Endothelial cell of umbilical vein (primary cell): ENCODE results near the gene AKAP6. TPM values are rescaled to one million over a fixed set of nuclear protein-coding genes. Genes with fewer than 3 reads are reported as not detected.

ENCODE experiments used
- BruUV-seq: library from RNA; stranded (reverse); fragments of 400-500 nt; replicated peaks from 2 replicates; lab custom pipeline; 2021; lab: Mats Ljungman, UMichigan
- CTCF ChIA-PET: fragments of 300-600, 350-600 bp; sonication (Branson Sonifier 250); formaldehyde crosslinking; loops from one replicate; lab custom pipeline; 2021; ENCODE audit warnings: antibody characterized with exemption, inconsistent platforms; lab: Charles Lee
- POLR2A ChIA-PET: fragments of 300-600, 350-600 bp; sonication (Branson Sonifier 250); formaldehyde crosslinking; loops from one replicate; lab custom pipeline; 2021; ENCODE audit warnings: antibody characterized with exemption, inconsistent platforms; lab: Charles Lee
- DNase-seq: peaks from one replicate; pipeline ENCODE4 v3.0.0-alpha.2; 2011; ENCODE audit warnings: low read depth, low spot score
- FAIRE-seq: peaks from 2 replicates; lab custom pipeline; 2011; peaks lifted over from hg19 to GRCh38; lab: Jason Lieb, UNC
- H2AFZ ChIP-seq: 2 replicates; pipeline ENCODE4 v1.6.0; 2012; ENCODE audit warnings: low read depth, low read length, control low read depth, inconsistent platforms
- H3K27ac ChIP-seq: 2 replicates; pipeline ENCODE4 v1.5.1; 2011; ENCODE audit warnings: low read depth, mild to moderate bottlenecking, control low read depth, low read length, moderate library complexity; ENCODE audit not compliant: insufficient read depth
- H3K27me3 ChIP-seq, 2 experiments: 2 replicates each; pipeline versions ENCODE4 v1.6.0 to v1.6.1; 2011; ENCODE audit warnings: low read length in 2 of 2, mixed read lengths in 1 of 2; ENCODE audit not compliant: control insufficient read depth in 2 of 2, insufficient read depth in 2 of 2
- H3K36me3 ChIP-seq, 2 experiments: 2 replicates in 1 of 2; 3 replicates in 1 of 2; pipeline ENCODE4 v1.5.1; 2011; ENCODE audit warnings: low read length in 2 of 2, mild to moderate bottlenecking in 1 of 2, moderate library complexity in 1 of 2; ENCODE audit not compliant: control insufficient read depth in 2 of 2, insufficient read depth in 2 of 2; ENCODE audit errors: extremely low read depth in 1 of 2
- H3K4me1 ChIP-seq: 3 replicates; pipeline ENCODE4 v1.5.1; 2011; ENCODE audit warnings: mild to moderate bottlenecking, low read length; ENCODE audit not compliant: control insufficient read depth, insufficient read depth; ENCODE audit errors: extremely low read depth
- H3K4me2 ChIP-seq: 2 replicates; pipeline ENCODE4 v1.6.1; 2011; ENCODE audit warnings: low read length, control low read depth, mixed read lengths; ENCODE audit not compliant: insufficient read depth
- H3K4me3 ChIP-seq, 3 experiments: fragments of 200-600 bp in 1 of 3; sonication (generic), shearing (Covaris generic) in 1 of 3; replicated peaks in 1 of 3; 2 replicates each; pipeline ENCODE4 v1.5.1; 2011 to 2016; ENCODE audit warnings: control low read depth in 3 of 3, low read length in 3 of 3, mild to moderate bottlenecking in 2 of 3, inconsistent platforms in 1 of 3, low read depth in 1 of 3, moderate library complexity in 1 of 3; ENCODE audit not compliant: insufficient read depth in 1 of 3
- H3K79me2 ChIP-seq: 2 replicates; pipeline ENCODE4 v1.6.0; 2012; ENCODE audit warnings: low read length, inconsistent platforms; ENCODE audit not compliant: control insufficient read depth, insufficient read depth
- H3K9ac ChIP-seq: replicated peaks from 2 replicates; pipeline ENCODE3; 2011; ENCODE audit warnings: low read length, control low read depth; ENCODE audit not compliant: insufficient read depth; ENCODE audit errors: extremely low read depth
- H3K9me1 ChIP-seq: replicated peaks from 3 replicates; pipeline ENCODE4 v1.6.0; 2011; ENCODE audit warnings: mild to moderate bottlenecking, low read length; ENCODE audit not compliant: control insufficient read depth, insufficient read depth; ENCODE audit errors: extremely low read depth
- H3K9me3 ChIP-seq: replicated peaks from 2 replicates; pipeline ENCODE4 v1.5.1; 2012; ENCODE audit warnings: low read length, inconsistent platforms; ENCODE audit not compliant: control insufficient read depth, insufficient read depth
- H4K20me1 ChIP-seq: replicated peaks from 2 replicates; pipeline ENCODE3; 2011; ENCODE audit warnings: mild to moderate bottlenecking, low read length; ENCODE audit not compliant: control insufficient read depth, insufficient read depth; ENCODE audit errors: extremely low read depth
- EZH2 ChIP-seq: IDR thresholded peaks from 2 replicates; pipeline ENCODE4 v1.6.1; 2012; ENCODE audit warnings: borderline replicate concordance, low read depth, mild to moderate bottlenecking, moderate library complexity, low read length, inconsistent platforms; ENCODE audit not compliant: severe bottlenecking
- FOS ChIP-seq: IDR thresholded peaks from 2 replicates; pipeline ENCODE4 v1.6.1; 2011; ENCODE audit warnings: mild to moderate bottlenecking, low read length, moderate library complexity, borderline replicate concordance; ENCODE audit not compliant: insufficient read depth
- GATA2 ChIP-seq: IDR thresholded peaks from 2 replicates; pipeline ENCODE4 v1.7.0; 2011; ENCODE audit warnings: low read depth, mild to moderate bottlenecking, moderate library complexity, mixed read lengths, low read length; ENCODE audit not compliant: insufficient read length, insufficient read depth
- JUN ChIP-seq: IDR thresholded peaks from 2 replicates; pipeline ENCODE4 v1.6.1; 2011; ENCODE audit warnings: borderline replicate concordance, low read depth; ENCODE audit not compliant: insufficient read length, insufficient read depth
- MYC ChIP-seq: IDR thresholded peaks from one replicate; pipeline ENCODE4 v1.6.1; 2011; ENCODE audit warnings: mild to moderate bottlenecking, low read depth, low read length
- POLR2A ChIP-seq: IDR thresholded peaks from 2 replicates; pipeline ENCODE4 v1.6.1; 2012; ENCODE audit warnings: low read depth, mild to moderate bottlenecking, control low read depth, low read length
- POLR2AphosphoS5 ChIP-seq: IDR thresholded peaks from 2 replicates; pipeline ENCODE4 v1.6.1; 2012; ENCODE audit warnings: low read depth, mild to moderate bottlenecking, control low read depth, low read length, moderate library complexity; ENCODE audit not compliant: insufficient read depth
- dilution Hi-C: fragments of 300-500 bp; cut with MboI; formaldehyde crosslinking; loops from one replicate; pipeline ENCODE4 v1.15.0; 2019; ENCODE audit warnings: low sequenced_read_pairs; ENCODE audit not compliant: extremely low pct_ligation_motif_present
- intact Hi-C: fragments of 100-400 bp; cut with micrococcal nuclease; formaldehyde crosslinking; loops from one replicate; pipeline ENCODE4 v1.10.0; 2022
- polyA plus RNA-seq, 4 experiments: library from polyadenylated mRNA; depleted of rRNA in 3 of 4; stranded (reverse) in 3 of 4; unstranded in 1 of 4; fragments of >200 nt; gene quantifications; 2 replicates each; pipeline versions ENCODE4 v1.2.1 to v1.2.3, GENCODE V29; 2011 to 2012; ENCODE audit warnings: missing spikeins in 1 of 4
- total RNA-seq: library from RNA; stranded (reverse); gene quantifications from 2 replicates; pipeline ENCODE4 v1.2.3, GENCODE V29; 2021
- TF ChIP-seq, protein P1 (sequence below): IDR thresholded peaks from 2 replicates; pipeline ENCODE4 v1.6.1; 2011; ENCODE audit not compliant: insufficient read depth, insufficient read length
- TF ChIP-seq, protein P2 (sequence below), 2 donors: IDR thresholded peaks; 1 replicate in 1 of 2; 2 replicates in 1 of 2; pipeline ENCODE4 v1.5.1; 2011; ENCODE audit warnings: low read length in 2 of 2, mild to moderate bottlenecking in 2 of 2, moderate library complexity in 2 of 2, control low read depth in 1 of 2, inconsistent platforms in 1 of 2, low read depth in 1 of 2; ENCODE audit not compliant: insufficient read depth in 1 of 2; ENCODE audit errors: extremely low read depth in 1 of 2

The AKAP6 gene
- total and polyA plus RNA-seq, 2 donors (not counting 3 experiments of a cell fraction or from before 2014, with no cell fraction given), result 0.03 to 0.49 TPM

DNA sequence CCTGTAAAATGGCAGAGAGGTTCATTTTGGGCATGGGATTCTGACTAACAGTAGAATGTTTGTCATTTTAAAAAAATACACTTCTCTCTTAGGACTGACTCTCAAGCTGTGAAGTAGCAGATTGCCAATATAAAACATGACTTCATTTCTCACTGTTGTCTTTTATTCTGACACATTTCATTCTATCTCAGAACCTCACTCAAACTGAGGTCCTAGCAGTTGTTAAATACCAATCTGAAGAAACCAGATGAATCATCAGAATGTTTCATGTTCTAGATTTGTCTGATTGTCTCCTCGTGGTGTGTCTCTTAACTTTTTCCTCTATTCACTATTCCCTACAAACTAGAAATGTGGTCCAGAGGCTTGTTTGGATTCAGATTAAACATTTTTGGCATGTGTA is 333.1 kb downstream of the AKAP6 start:
- intact Hi-C loops (no loop called here), dilution Hi-C loops (no loop called here)
- Histone ChIP-seq H3K4me2 (no peak overlapping the region), H3K4me1 (no peaks in the 10 kb centered on the region), H4K20me1 (no peaks in the 10 kb centered on the region), H3K9me1 (no peaks in the 10 kb centered on the region), H3K27me3 (no peaks in the 10 kb centered on the region), H3K9me3 (no peaks in the 10 kb centered on the region), H3K9ac (no peak overlapping the region), H3K79me2 (no peaks in the 10 kb centered on the region), H3K4me3 (no peak overlapping the region), H2AFZ (no peak overlapping the region), H3K27ac (no peak overlapping the region), H3K36me3 (no peaks in the 10 kb centered on the region)
- no peak for FAIRE-seq
- CTCF ChIA-PET, result interaction anchor here (0.6 kb wide), 1 partner anchor 1554 kb away, joined by 3 read pairs; no protein-coding TSS in a partner anchor
- TF ChIP-seq EZH2 (no peak), POLR2AphosphoS5 (no peak), MYC (no peak), FOS (no peak)
- TF ChIP-seq, protein P1, sequence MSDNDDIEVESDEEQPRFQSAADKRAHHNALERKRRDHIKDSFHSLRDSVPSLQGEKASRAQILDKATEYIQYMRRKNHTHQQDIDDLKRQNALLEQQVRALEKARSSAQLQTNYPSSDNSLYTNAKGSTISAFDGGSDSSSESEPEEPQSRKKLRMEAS, result no peak
- no peak for DNase-seq
- BruUV-seq, result no TSS peak
- POLR2A ChIA-PET, result no interaction called here

DNA sequence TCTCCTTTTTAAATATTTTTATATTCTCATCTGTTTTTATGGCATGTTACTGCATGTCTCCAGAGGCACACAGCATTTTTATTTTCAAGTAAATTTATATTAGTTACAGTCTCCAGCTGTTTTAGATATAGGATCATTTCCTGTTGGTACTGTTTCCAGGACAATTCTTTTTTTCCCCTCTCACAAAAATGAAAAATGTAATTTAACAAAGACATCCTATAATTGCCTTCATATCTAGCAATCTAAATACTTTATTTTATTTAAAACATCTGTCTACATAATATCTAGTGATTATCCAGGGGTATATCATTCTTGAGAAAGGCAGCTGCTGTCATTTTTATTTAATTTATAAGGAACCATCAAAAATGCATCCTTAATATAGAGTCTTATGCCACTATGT is 337.2 kb downstream of the AKAP6 start:
- no peak for DNase-seq
- dilution Hi-C loops (no loop called here), intact Hi-C loops (no loop called here)
- Histone ChIP-seq H3K36me3 (no peaks in the 10 kb centered on the region), H3K9me3 (no peaks in the 10 kb centered on the region), H3K79me2 (no peaks in the 10 kb centered on the region), H3K9me1 (no peaks in the 10 kb centered on the region), H3K4me3 (no peak overlapping the region), H4K20me1 (no peaks in the 10 kb centered on the region), H3K27ac (no peak overlapping the region), H3K27me3 (peaks cover 0 to 1% of the 10 kb centered on the region in 2 experiments), H3K4me1 (no peaks in the 10 kb centered on the region), H3K4me2 (no peak overlapping the region), H2AFZ (no peak overlapping the region), H3K9ac (no peak overlapping the region)
- no TSS peak for BruUV-seq
- no peak for TF ChIP-seq FOS
- no peak for TF ChIP-seq POLR2AphosphoS5
- TF ChIP-seq EZH2, result no peak
- TF ChIP-seq JUN, result no peak
- TF ChIP-seq, protein P2, sequence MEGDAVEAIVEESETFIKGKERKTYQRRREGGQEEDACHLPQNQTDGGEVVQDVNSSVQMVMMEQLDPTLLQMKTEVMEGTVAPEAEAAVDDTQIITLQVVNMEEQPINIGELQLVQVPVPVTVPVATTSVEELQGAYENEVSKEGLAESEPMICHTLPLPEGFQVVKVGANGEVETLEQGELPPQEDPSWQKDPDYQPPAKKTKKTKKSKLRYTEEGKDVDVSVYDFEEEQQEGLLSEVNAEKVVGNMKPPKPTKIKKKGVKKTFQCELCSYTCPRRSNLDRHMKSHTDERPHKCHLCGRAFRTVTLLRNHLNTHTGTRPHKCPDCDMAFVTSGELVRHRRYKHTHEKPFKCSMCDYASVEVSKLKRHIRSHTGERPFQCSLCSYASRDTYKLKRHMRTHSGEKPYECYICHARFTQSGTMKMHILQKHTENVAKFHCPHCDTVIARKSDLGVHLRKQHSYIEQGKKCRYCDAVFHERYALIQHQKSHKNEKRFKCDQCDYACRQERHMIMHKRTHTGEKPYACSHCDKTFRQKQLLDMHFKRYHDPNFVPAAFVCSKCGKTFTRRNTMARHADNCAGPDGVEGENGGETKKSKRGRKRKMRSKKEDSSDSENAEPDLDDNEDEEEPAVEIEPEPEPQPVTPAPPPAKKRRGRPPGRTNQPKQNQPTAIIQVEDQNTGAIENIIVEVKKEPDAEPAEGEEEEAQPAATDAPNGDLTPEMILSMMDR (IDR thresholded peaks at IDR 0.05; ENCODE audit: extremely low read depth in 1 of 2, insufficient read depth in 1 of 2, low read depth in 1 of 2, low read length in 2 of 2), result no peak
- no peak for TF ChIP-seq MYC
- TF ChIP-seq GATA2, result no peak
- TF ChIP-seq POLR2A, result no peak
- TF ChIP-seq, protein P1, result no peak
- ChIA-PET CTCF (no interaction called here), POLR2A (no interaction called here)
- no peak for FAIRE-seq
